Measurements from ENCODE around the gene LCN15.

GRCh38 chr9:136806067-136806466 is 41.7 kb upstream of the LCN15 start:
- TF ChIP-seq CTCF (conservative IDR thresholded peaks at IDR 0.05) (no peak), EZH2 (IDR thresholded peaks at IDR 0.05; ENCODE audit: low read depth) (no peak)
